HG03045 (cell line): Measurements from ENCODE around the gene NTNG2.

Experiments
- ATAC-seq: cut with Tn5 transposase; IDR thresholded peaks from one replicate; pipeline ENCODE4 v1.9.1; 2021; ENCODE audit warnings: mild to moderate bottlenecking, moderate library complexity; ENCODE audit not compliant: unreplicated experiment

The NTNG2 gene

GRCh38 chr9:132169672-132170392 lies 8.0 kb downstream of the NTNG2 start:
- ATAC-seq = no peak

GRCh38 chr9:132171702-132172101 lies 9.8 kb downstream of the NTNG2 start:
- no peak for ATAC-seq

GRCh38 chr9:132172185-132172584 lies 10.3 kb downstream of the NTNG2 start:
- ATAC-seq = no peak

- no peak for ATAC-seq
These were observed 13.6 kb downstream of the NTNG2 start for GRCh38 chr9:132175431-132175830.

- no peak for ATAC-seq
These were observed 14.5 kb downstream of the NTNG2 start for GRCh38 chr9:132176338-132176737.

- ATAC-seq = no peak
These were observed 20.0 kb downstream of the NTNG2 start for GRCh38 chr9:132181796-132182313.

- ATAC-seq = no peak
These were observed 20.6 kb downstream of the NTNG2 start for GRCh38 chr9:132182314-132183091.

- no peak for ATAC-seq
These were observed 21.3 kb downstream of the NTNG2 start for GRCh38 chr9:132183134-132183533.

- no peak for ATAC-seq
These were observed 21.9 kb downstream of the NTNG2 start for GRCh38 chr9:132183715-132184114.

GRCh38 chr9:132184124-132184523 lies 22.3 kb downstream of the NTNG2 start:
- ATAC-seq = no peak

GRCh38 chr9:132185073-132186009 lies 23.5 kb downstream of the NTNG2 start:
- ATAC-seq = no peak

- ATAC-seq = no peak
These were observed 25.3 kb downstream of the NTNG2 start for GRCh38 chr9:132187121-132187620.

- no peak for ATAC-seq
These were observed 29.1 kb downstream of the NTNG2 start for GRCh38 chr9:132190966-132191365.

GRCh38 chr9:132192728-132193127 lies 30.9 kb downstream of the NTNG2 start:
- no peak for ATAC-seq

- ATAC-seq = no peak
These were observed 31.6 kb downstream of the NTNG2 start for GRCh38 chr9:132193227-132194124.

GRCh38 chr9:132194508-132194907 lies 32.6 kb downstream of the NTNG2 start:
- no peak for ATAC-seq

GRCh38 chr9:132197315-132197714 lies 35.5 kb downstream of the NTNG2 start:
- no peak for ATAC-seq

GRCh38 chr9:132197856-132198550 lies 36.1 kb downstream of the NTNG2 start:
- ATAC-seq = no peak

- no peak for ATAC-seq
These were observed 37.2 kb downstream of the NTNG2 start for GRCh38 chr9:132199056-132199455.
